Stimulated activated CD8-positive, alpha-beta memory T cell treated with anti-CD3 and anti-CD28 coated beads, Interleukin-4, amount 100 ng/mL, for 24 hours (primary cell): ENCODE results near the gene ANKLE2.
"Not testable (repeated sequence)": the region's sequence is repeated elsewhere in the genome, so short reads cannot be mapped to it uniquely, and the experiment has no call there.

Experiments
- DNase-seq: peaks from one replicate; pipeline ENCODE4 v3.0.0-alpha.2; 2020; ENCODE audit warnings: low read depth

Gene ANKLE2

GRCh38 chr12:132719141-132719953 lies 42.3 kb downstream of the ANKLE2 start:
- DNase-seq = no peak

GRCh38 chr12:132718644-132719043 lies 43.0 kb downstream of the ANKLE2 start:
- no peak for DNase-seq

GRCh38 chr12:132717531-132718387 lies 43.9 kb downstream of the ANKLE2 start:
- DNase-seq = no peak

GRCh38 chr12:132717011-132717410 lies 44.6 kb downstream of the ANKLE2 start:
- DNase-seq = no peak

GRCh38 chr12:132716356-132716755 lies 45.3 kb downstream of the ANKLE2 start:
- DNase-seq = no peak

- DNase-seq = no peak
Observed at GRCh38 chr12:132715874-132716273, 45.8 kb downstream of the ANKLE2 start.

- no peak for DNase-seq
Observed at GRCh38 chr12:132713123-132713522, 48.5 kb downstream of the ANKLE2 start.

- no peak for DNase-seq
Observed at GRCh38 chr12:132711080-132711843, 50.4 kb downstream of the ANKLE2 start.

- DNase-seq = peak; percentile 80
Observed at GRCh38 chr12:132710405-132711079, 51.1 kb downstream of the ANKLE2 start, which contains the start of gene PGAM5. PGAM5 (plus strand) TSS chr12:132710842; CDS start chr12:132710877, 35 bp downstream.

- DNase-seq = no peak
Observed at GRCh38 chr12:132710043-132710404, 51.6 kb downstream of the ANKLE2 start.

- DNase-seq = no peak
Observed at GRCh38 chr12:132708150-132708549, 53.5 kb downstream of the ANKLE2 start.

GRCh38 chr12:132707241-132707640 lies 54.4 kb downstream of the ANKLE2 start:
- DNase-seq = no peak

- DNase-seq = no peak
Observed at GRCh38 chr12:132703641-132704040, 58.0 kb downstream of the ANKLE2 start.

GRCh38 chr12:132702640-132703039 lies 59.0 kb downstream of the ANKLE2 start:
- no peak for DNase-seq

- no peak for DNase-seq
Observed at GRCh38 chr12:132700212-132700822, 61.3 kb downstream of the ANKLE2 start.

GRCh38 chr12:132698341-132698740 lies 63.3 kb downstream of the ANKLE2 start:
- DNase-seq = no peak

GRCh38 chr12:132695431-132695830 lies 66.2 kb downstream of the ANKLE2 start:
- no peak for DNase-seq

GRCh38 chr12:132694888-132695287 lies 66.7 kb downstream of the ANKLE2 start:
- not testable (repeated sequence) for DNase-seq

GRCh38 chr12:132692030-132692429 lies 69.6 kb downstream of the ANKLE2 start:
- DNase-seq = not testable (repeated sequence)

- no peak for DNase-seq
Observed at GRCh38 chr12:132690112-132690511, 71.5 kb downstream of the ANKLE2 start.

- no peak for DNase-seq
Observed at GRCh38 chr12:132689227-132689626, 72.4 kb downstream of the ANKLE2 start.
